OCI-LY3 (cell line): ENCODE measurements around the gene TIMM13.
"Not testable (repeated sequence)": the region's sequence is repeated elsewhere in the genome, so short reads cannot be mapped to it uniquely, and the experiment has no call there.

Source experiments
- H2AFZ ChIP-seq: fragments of 200-600, 300-600 bp; shearing (Covaris generic); 2 replicates; pipeline ENCODE4 v1.6.0; 2014; ENCODE audit warnings: antibody characterized with exemption, low read depth, low read length
- H3K27ac ChIP-seq: fragments of 200-600, 300-600 bp; sonication (generic); 2 replicates; pipeline ENCODE4 v1.5.1; 2014; ENCODE audit warnings: mild to moderate bottlenecking, low read length, moderate library complexity, mixed read lengths
- H3K27me3 ChIP-seq: fragments of 200-600, 300-600 bp; sonication (generic); 2 replicates; pipeline ENCODE4 v1.6.1; 2014; ENCODE audit warnings: low read depth, low read length, mixed read lengths
- H3K36me3 ChIP-seq: fragments of 200-600, 300-600 bp; sonication (generic); replicated peaks from 2 replicates; pipeline ENCODE3; 2014; ENCODE audit warnings: low read depth, low read length, mixed read lengths
- H3K4me1 ChIP-seq: fragments of 300-600, 200-600 bp; sonication (generic); 2 replicates; pipeline ENCODE4 v1.6.1; 2014; ENCODE audit warnings: low read length, mixed read lengths
- H3K4me2 ChIP-seq: fragments of 200-600, 300-600 bp; sonication (generic); 2 replicates; pipeline ENCODE4 v1.6.1; 2014; ENCODE audit warnings: low read length, mixed read lengths
- H3K4me3 ChIP-seq: fragments of 300-600, 200-600 bp; sonication (generic); 2 replicates; pipeline ENCODE4 v1.5.1; 2014; ENCODE audit warnings: antibody characterized with exemption, mild to moderate bottlenecking, low read length, moderate library complexity
- H3K79me2 ChIP-seq: fragments of 300-600, 200-600 bp; shearing (Covaris generic); 2 replicates; pipeline ENCODE4 v1.6.1; 2014; ENCODE audit warnings: mild to moderate bottlenecking, low read length, mixed read lengths
- H3K9ac ChIP-seq: fragments of 300-600, 200-600 bp; shearing (Covaris generic); 2 replicates; pipeline ENCODE4 v1.6.0; 2014; ENCODE audit warnings: mild to moderate bottlenecking, low read length, moderate library complexity
- H3K9me3 ChIP-seq: fragments of 200-600, 300-600 bp; shearing (Covaris generic); 2 replicates; pipeline ENCODE4 v1.6.1; 2014; ENCODE audit warnings: low read length, mixed read lengths; ENCODE audit not compliant: insufficient read depth
- H4K20me1 ChIP-seq: fragments of 200-600, 300-600 bp; sonication (generic); 2 replicates; pipeline ENCODE4 v1.6.1; 2016; ENCODE audit warnings: low read length, mixed read lengths; ENCODE audit not compliant: insufficient read depth
- EZH2phosphoT487 ChIP-seq: fragments of 200-600 bp; shearing (Covaris generic); IDR thresholded peaks from 2 replicates; pipeline ENCODE4 v1.6.1; 2018; ENCODE audit warnings: antibody characterized with exemption, mixed run types, low read depth
- TF ChIP-seq, protein P1 (sequence below): fragments of 200-600, 300-600 bp; sonication (generic); IDR thresholded peaks from 2 replicates; pipeline ENCODE4 v1.5.1; 2014; ENCODE audit warnings: antibody characterized with exemption, low read length, low read depth

TIMM13 gene

DNA sequence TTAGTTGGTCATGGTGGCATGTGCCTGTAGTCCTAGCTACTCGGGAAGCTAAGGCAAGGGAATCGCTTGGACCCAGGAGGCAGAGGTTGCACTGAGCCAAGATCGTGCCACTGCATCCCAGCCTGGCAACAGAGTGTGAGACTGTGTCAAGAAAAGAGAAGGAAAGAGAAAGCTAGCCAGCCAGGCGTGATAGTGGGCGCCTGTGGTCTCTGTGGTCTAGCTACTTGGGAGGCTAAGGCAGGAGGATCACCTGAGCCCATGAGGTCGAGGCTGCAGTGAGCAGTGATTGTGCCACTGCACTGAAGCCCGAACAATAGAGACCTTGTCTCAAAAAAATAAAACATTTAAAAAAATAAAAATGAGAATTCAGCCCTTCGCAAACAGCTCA is 33.3 kb downstream of the TIMM13 start:
- H3K9me3 ChIP-seq = no peaks in the 10 kb centered on the region
- H3K4me2 ChIP-seq = peak overlapping the region; percentile 69
- H3K9ac ChIP-seq = peak overlapping the region; percentile 50
- no peak overlapping the region for H3K27ac ChIP-seq
- H3K4me3 ChIP-seq = peak overlapping the region; percentile 70
- H3K36me3 ChIP-seq = no peaks in the 10 kb centered on the region
- no peaks in the 10 kb centered on the region; the same call in 1 of the 2 replicates for H3K27me3 ChIP-seq
- peak overlapping the region; percentile 80 for H2AFZ ChIP-seq
- no peaks in the 10 kb centered on the region for H3K79me2 ChIP-seq
- TF ChIP-seq, protein P1, sequence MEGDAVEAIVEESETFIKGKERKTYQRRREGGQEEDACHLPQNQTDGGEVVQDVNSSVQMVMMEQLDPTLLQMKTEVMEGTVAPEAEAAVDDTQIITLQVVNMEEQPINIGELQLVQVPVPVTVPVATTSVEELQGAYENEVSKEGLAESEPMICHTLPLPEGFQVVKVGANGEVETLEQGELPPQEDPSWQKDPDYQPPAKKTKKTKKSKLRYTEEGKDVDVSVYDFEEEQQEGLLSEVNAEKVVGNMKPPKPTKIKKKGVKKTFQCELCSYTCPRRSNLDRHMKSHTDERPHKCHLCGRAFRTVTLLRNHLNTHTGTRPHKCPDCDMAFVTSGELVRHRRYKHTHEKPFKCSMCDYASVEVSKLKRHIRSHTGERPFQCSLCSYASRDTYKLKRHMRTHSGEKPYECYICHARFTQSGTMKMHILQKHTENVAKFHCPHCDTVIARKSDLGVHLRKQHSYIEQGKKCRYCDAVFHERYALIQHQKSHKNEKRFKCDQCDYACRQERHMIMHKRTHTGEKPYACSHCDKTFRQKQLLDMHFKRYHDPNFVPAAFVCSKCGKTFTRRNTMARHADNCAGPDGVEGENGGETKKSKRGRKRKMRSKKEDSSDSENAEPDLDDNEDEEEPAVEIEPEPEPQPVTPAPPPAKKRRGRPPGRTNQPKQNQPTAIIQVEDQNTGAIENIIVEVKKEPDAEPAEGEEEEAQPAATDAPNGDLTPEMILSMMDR = no peak
- TF ChIP-seq EZH2phosphoT487 = no peak
- H3K4me1 ChIP-seq = peaks cover 11% of the 10 kb centered on the region
- no peaks in the 10 kb centered on the region for H4K20me1 ChIP-seq

DNA sequence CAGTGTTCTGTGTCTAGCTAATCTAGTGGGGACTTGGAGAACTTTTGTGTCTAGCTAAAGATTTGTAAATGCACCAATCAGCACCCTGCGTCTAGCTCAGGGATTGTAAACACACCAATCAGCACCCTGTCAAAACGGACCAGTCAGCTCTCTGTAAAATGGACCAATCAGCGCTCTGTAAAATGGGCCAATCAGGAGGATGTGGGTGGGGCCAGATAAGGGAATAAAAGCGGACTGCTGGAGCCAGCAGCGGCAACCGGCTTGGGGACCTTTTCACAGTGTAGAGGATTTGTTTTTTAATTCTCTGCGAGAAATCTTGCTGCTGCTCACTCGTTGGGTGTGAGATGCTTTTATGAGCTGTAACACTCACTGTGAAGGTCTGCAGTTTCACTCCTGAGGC is 34.5 kb downstream of the TIMM13 start:
- peaks cover 11% of the 10 kb centered on the region for H3K4me1 ChIP-seq
- H3K4me3 ChIP-seq, H2AFZ ChIP-seq, H3K79me2 ChIP-seq, H3K27ac ChIP-seq, H4K20me1 ChIP-seq, H3K36me3 ChIP-seq, H3K9ac ChIP-seq, H3K4me2 ChIP-seq, H3K9me3 ChIP-seq, H3K27me3 ChIP-seq: not testable (repeated sequence)

DNA sequence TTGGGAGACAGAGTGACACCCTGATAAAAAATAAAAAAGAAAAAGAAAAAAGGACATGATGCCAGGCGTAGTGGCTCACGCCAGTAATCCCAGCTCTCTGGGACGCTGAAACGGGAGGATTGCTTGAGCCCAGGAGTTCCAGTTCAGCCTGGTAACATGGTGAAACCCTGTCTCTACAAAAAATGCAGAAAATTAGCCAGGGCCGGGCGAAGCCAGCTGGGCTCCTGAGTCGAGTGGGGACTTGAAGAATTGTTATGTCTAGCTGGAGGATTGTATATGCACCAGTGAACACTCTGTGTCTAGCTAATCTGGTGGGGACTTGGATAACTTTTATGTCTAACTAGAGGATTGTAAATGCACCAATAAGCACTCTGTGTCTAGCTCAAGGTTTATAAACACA is 35.0 kb downstream of the TIMM13 start:
- Histone ChIP-seq H3K36me3 (no peaks in the 10 kb centered on the region), H3K27ac (no peak overlapping the region), H2AFZ (no peak overlapping the region), H3K9me3 (no peaks in the 10 kb centered on the region), H3K4me1 (peaks cover 11% of the 10 kb centered on the region), H3K9ac (no peak overlapping the region), H3K4me3 (no peak overlapping the region), H3K27me3 (peaks cover 4% of the 10 kb centered on the region), H3K79me2 (no peaks in the 10 kb centered on the region), H4K20me1 (no peaks in the 10 kb centered on the region), H3K4me2 (no peak overlapping the region)
- TF ChIP-seq, protein P1 = no peak
- TF ChIP-seq EZH2phosphoT487 = no peak

DNA sequence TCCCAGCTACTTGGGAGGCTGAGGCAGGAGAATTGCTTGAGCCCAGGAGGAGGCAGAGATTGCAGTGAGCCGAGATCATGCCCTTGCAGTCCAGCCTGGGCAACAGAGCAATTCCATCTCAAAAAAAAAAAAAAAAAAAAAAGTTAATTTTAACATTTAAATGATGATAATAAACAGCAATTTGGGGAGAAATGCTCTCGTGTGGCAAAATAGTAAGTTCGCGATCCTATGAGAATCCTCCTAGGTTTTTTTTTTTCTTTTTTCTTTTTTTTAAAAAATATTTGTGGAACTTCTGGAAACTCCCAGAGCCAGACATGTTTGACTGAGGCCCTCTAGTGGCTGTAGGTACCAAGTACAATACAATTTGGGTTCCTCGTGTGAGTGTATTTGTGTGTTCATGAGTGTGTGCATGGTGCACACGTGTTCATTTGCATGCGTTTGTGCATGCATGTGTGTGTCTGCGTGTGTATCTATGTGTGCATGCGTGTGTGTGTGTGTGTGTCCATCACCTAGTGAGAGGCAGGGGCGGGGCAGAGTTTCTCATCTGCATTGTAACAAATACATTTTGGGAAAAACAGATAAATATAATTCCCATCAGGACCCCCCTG is 36.2 kb downstream of the TIMM13 start:
- Histone ChIP-seq H3K27ac (no peak overlapping the region), H2AFZ (no peak overlapping the region), H3K9ac (no peak overlapping the region), H3K4me3 (no peak overlapping the region), H4K20me1 (no peaks in the 10 kb centered on the region), H3K9me3 (no peaks in the 10 kb centered on the region), H3K36me3 (no peaks in the 10 kb centered on the region), H3K4me1 (peaks cover 11% of the 10 kb centered on the region), H3K79me2 (no peaks in the 10 kb centered on the region), H3K4me2 (peak overlapping the region; percentile 58), H3K27me3 (peaks cover 4% of the 10 kb centered on the region)
- TF ChIP-seq, protein P1 = peak; percentile 91
- no peak for TF ChIP-seq EZH2phosphoT487

DNA sequence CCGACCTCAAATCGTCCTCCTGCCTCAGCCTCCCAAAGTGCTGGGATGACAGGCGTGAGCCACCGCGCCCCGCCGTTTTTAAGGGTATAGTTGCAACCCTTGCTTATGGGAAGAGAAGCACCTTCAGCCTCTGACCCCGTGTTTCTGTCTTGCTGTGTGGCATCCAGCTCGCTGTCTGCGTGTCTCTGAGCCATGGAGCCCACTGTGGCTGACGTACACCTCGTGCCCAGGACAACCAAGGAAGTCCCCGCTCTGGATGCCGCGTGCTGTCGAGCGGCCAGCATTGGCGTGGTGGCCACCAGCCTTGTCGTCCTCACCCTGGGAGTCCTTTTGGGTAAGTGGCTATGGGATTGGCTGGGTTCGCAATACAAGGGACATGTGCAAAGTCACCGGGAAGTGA is 37.8 kb downstream of the TIMM13 start:
- Histone ChIP-seq H3K27me3 (peaks cover 4% of the 10 kb centered on the region), H2AFZ (no peak overlapping the region)

More for the DNA sequence above, 37.8 kb downstream of the TIMM13 start:
- H3K4me3 ChIP-seq = no peak overlapping the region
- no peaks in the 10 kb centered on the region for H4K20me1 ChIP-seq
- no peaks in the 10 kb centered on the region for H3K79me2 ChIP-seq
- H3K4me1 ChIP-seq = peaks cover 5% of the 10 kb centered on the region
- no peak overlapping the region for H3K27ac ChIP-seq
- no peak overlapping the region for H3K4me2 ChIP-seq
- no peaks in the 10 kb centered on the region for H3K36me3 ChIP-seq
- H3K9ac ChIP-seq = no peak overlapping the region
- TF ChIP-seq, protein P1 = no peak
- no peaks in the 10 kb centered on the region for H3K9me3 ChIP-seq
